Measurements from ENCODE around the gene RNF207.

- TF ChIP-seq EP300 (IDR thresholded peaks at IDR 0.05): no peak
- TF ChIP-seq CTCF (IDR thresholded peaks at IDR 0.05): no peak
- no peak for TF ChIP-seq POLR2AphosphoS5 (IDR thresholded peaks at IDR 0.05)
- no peak for TF ChIP-seq POLR2A (IDR thresholded peaks at IDR 0.05)
Observed at GRCh38 chr1:6212193-6212959, 6.5 kb downstream of the RNF207 start.
